ENCODE measurements around the gene EPB41.

DNA sequence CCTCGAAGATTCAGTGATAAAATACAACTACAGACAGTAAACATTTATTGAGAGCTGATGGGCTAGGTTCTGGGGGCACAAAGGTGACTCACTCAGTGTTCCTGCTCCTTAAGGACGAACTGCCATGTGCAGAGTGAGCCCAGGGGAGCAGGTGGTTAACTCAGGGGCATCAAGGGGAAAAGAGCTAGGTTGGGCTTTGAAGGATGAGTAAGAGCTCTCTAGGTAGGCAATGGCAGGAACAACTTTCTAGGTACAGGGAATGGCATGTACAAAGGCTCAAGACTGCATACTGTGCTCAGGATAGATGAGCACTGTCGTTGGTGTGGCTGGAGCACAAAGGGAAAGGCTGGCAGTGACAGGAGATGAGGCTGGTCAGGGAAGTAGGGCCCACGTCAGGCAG, 16.6 kb upstream of the EPB41 start:
- TF ChIP-seq, protein P1, sequence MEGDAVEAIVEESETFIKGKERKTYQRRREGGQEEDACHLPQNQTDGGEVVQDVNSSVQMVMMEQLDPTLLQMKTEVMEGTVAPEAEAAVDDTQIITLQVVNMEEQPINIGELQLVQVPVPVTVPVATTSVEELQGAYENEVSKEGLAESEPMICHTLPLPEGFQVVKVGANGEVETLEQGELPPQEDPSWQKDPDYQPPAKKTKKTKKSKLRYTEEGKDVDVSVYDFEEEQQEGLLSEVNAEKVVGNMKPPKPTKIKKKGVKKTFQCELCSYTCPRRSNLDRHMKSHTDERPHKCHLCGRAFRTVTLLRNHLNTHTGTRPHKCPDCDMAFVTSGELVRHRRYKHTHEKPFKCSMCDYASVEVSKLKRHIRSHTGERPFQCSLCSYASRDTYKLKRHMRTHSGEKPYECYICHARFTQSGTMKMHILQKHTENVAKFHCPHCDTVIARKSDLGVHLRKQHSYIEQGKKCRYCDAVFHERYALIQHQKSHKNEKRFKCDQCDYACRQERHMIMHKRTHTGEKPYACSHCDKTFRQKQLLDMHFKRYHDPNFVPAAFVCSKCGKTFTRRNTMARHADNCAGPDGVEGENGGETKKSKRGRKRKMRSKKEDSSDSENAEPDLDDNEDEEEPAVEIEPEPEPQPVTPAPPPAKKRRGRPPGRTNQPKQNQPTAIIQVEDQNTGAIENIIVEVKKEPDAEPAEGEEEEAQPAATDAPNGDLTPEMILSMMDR (IDR thresholded peaks at IDR 0.05; ENCODE audit: extremely low read depth in 1 of 2, insufficient read depth in 1 of 2, low read depth in 1 of 2, low read length in 2 of 2): no peak
- TF ChIP-seq FOS (IDR thresholded peaks at IDR 0.05; ENCODE audit: borderline replicate concordance, insufficient read depth, low read length) (no peak), POLR2A (IDR thresholded peaks at IDR 0.05; ENCODE audit: low read depth, low read length) (no peak), EZH2 (IDR thresholded peaks at IDR 0.05; ENCODE audit: borderline replicate concordance, low read depth, low read length, severe bottlenecking) (no peak), GATA2 (IDR thresholded peaks at IDR 0.05; ENCODE audit: insufficient read depth, insufficient read length, low read depth, low read length) (no peak), POLR2AphosphoS5 (IDR thresholded peaks at IDR 0.05; ENCODE audit: insufficient read depth, low read depth, low read length) (no peak), JUN (IDR thresholded peaks at IDR 0.05; ENCODE audit: borderline replicate concordance, insufficient read depth, insufficient read length, low read depth) (no peak)
- TF ChIP-seq, protein P2, sequence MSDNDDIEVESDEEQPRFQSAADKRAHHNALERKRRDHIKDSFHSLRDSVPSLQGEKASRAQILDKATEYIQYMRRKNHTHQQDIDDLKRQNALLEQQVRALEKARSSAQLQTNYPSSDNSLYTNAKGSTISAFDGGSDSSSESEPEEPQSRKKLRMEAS (IDR thresholded peaks at IDR 0.05; ENCODE audit: insufficient read depth, insufficient read length): no peak

Data from endothelial cell of umbilical vein (primary cell).